HCT116 (cell line): ENCODE measurements around the gene RNF151. TPM values are rescaled to one million over a fixed set of nuclear protein-coding genes. Genes with fewer than 3 reads are reported as not detected.

ENCODE experiments used
- ATAC-seq: fragments of 200-7000 bp; cut with Tn5 transposase; 2 replicates; pipeline ENCODE4 v1.9.1; 2020; ENCODE audit warnings: mild to moderate bottlenecking, moderate library complexity
- BruUV-seq: library from RNA; stranded (reverse); fragments of 400-500 nt; replicated peaks from 2 replicates; lab custom pipeline; 2021; lab: Mats Ljungman, UMichigan
- CTCF ChIA-PET: fragments of 300-600 bp; sonication (Branson Sonifier 250); formaldehyde crosslinking; loops from one replicate; lab custom pipeline; 2021; ENCODE audit warnings: antibody characterized with exemption; lab: Charles Lee
- POLR2A ChIA-PET: fragments of 300-600, 350-600 bp; sonication (Branson Sonifier 250); formaldehyde crosslinking; loops from one replicate; lab custom pipeline; 2021; ENCODE audit warnings: antibody characterized with exemption; lab: Charles Lee
- RAD21 ChIA-PET, 2 experiments: fragments of 300-600 bp; sonication (Branson Sonifier 250); formaldehyde crosslinking; loops; one replicate each; lab custom pipeline; 2023; ENCODE audit warnings: low total read pairs in 2 of 2; ENCODE audit not compliant: uncharacterized antibody in 2 of 2, unreplicated experiment in 2 of 2, low non-redundant PET in 1 of 2; lab: Charles Lee
- DNase-seq: peaks from one replicate; pipeline ENCODE4 v3.0.0-alpha.2; 2010; ENCODE audit warnings: low read depth, low spot score
- H2AFZ ChIP-seq: fragments of 200-600 bp; shearing (Covaris generic), sonication (generic); 2 replicates; pipeline ENCODE4 v1.6.1; 2017; ENCODE audit warnings: low read depth, mixed run types, mixed read lengths, antibody characterized with exemption, low read length; ENCODE audit not compliant: poor library complexity, severe bottlenecking
- H3K27ac ChIP-seq: 2 replicates; pipeline ENCODE4 v1.5.1; 2012; ENCODE audit warnings: low read depth, low read length
- H3K27me3 ChIP-seq: fragments of 200-600 bp; sonication (generic); 2 replicates; pipeline ENCODE4 v1.6.1; 2016; ENCODE audit warnings: mixed run types, low read length, mixed read lengths; ENCODE audit not compliant: insufficient read depth
- H3K36me3 ChIP-seq, 2 experiments: fragments of 200-500 bp in 1 of 2; fragments of 200-600 bp in 1 of 2; sonication (Bioruptor generic) in 1 of 2; sonication (generic) in 1 of 2; 2 replicates each; pipeline versions ENCODE4 v1.5.1 to v1.6.1; 2014 to 2016; ENCODE audit warnings: low read length in 2 of 2, inconsistent platforms in 1 of 2, mixed read lengths in 1 of 2, mixed run types in 1 of 2; ENCODE audit not compliant: insufficient read depth in 2 of 2, control insufficient read depth in 1 of 2
- H3K4me1 ChIP-seq, 2 experiments: fragments of 200-600 bp in 1 of 2; sonication (generic) in 1 of 2; 2 replicates each; pipeline versions ENCODE4 v1.5.1 to v1.6.1; 2012 to 2017; ENCODE audit warnings: low read length in 2 of 2, inconsistent platforms in 1 of 2, mild to moderate bottlenecking in 1 of 2, mixed read lengths in 1 of 2, mixed run types in 1 of 2, moderate library complexity in 1 of 2; ENCODE audit not compliant: insufficient read depth in 2 of 2, control insufficient read depth in 1 of 2
- H3K4me2 ChIP-seq: fragments of 200-600 bp; sonication (generic); 2 replicates; pipeline ENCODE4 v1.6.1; 2017; ENCODE audit warnings: mixed run types, low read length, mixed read lengths
- H3K4me3 ChIP-seq, 2 experiments: fragments of 200-600 bp in 1 of 2; sonication (generic) in 1 of 2; replicated peaks in 1 of 2; 2 replicates each; pipeline ENCODE4 v1.5.1; 2011 to 2016; ENCODE audit warnings: low read length in 2 of 2, control low read depth in 1 of 2, low read depth in 1 of 2, mild to moderate bottlenecking in 1 of 2, mixed read lengths in 1 of 2, mixed run types in 1 of 2
- H3K79me2 ChIP-seq: fragments of 200-600 bp; sonication (generic); 2 replicates; pipeline ENCODE4 v1.6.1; 2017; ENCODE audit warnings: mild to moderate bottlenecking, mixed run types, low read length, moderate library complexity, mixed read lengths; ENCODE audit not compliant: insufficient read depth
- H3K9ac ChIP-seq: fragments of 200-600 bp; sonication (generic); 2 replicates; pipeline ENCODE4 v1.6.1; 2016; ENCODE audit warnings: low read length, mixed read lengths
- H3K9me2 ChIP-seq: fragments of 200-600 bp; sonication (generic), shearing (Covaris generic); 2 replicates; pipeline ENCODE4 v1.6.1; 2017; ENCODE audit warnings: mixed run types, mild to moderate bottlenecking, moderate library complexity; ENCODE audit not compliant: insufficient read depth
- H3K9me3 ChIP-seq, 2 experiments: fragments of 200-500 bp in 1 of 2; fragments of 200-600 bp in 1 of 2; sonication (Bioruptor generic) in 1 of 2; sonication (generic) in 1 of 2; 2 replicates each; pipeline ENCODE4 v1.6.1; 2014 to 2017; ENCODE audit warnings: low read length in 2 of 2, mixed read lengths in 2 of 2, inconsistent platforms in 1 of 2, low read depth in 1 of 2, mild to moderate bottlenecking in 1 of 2, mixed run types in 1 of 2, moderate library complexity in 1 of 2; ENCODE audit not compliant: control insufficient read depth in 1 of 2, insufficient read depth in 1 of 2
- H4K20me1 ChIP-seq: fragments of 200-600 bp; sonication (generic), shearing (Covaris generic); 2 replicates; pipeline ENCODE4 v1.6.1; 2017; ENCODE audit warnings: mixed run types, mild to moderate bottlenecking, moderate library complexity; ENCODE audit not compliant: insufficient read depth
- ATF3 ChIP-seq: IDR thresholded peaks from 2 replicates; pipeline ENCODE4 v1.6.1; 2012
- CBX3 ChIP-seq: IDR thresholded peaks from 2 replicates; pipeline ENCODE4 v1.6.1; 2012; ENCODE audit warnings: low read depth
- CEBPB ChIP-seq: IDR thresholded peaks from 2 replicates; pipeline ENCODE4 v1.6.1; 2012; ENCODE audit warnings: low read depth
- CTCF ChIP-seq, 3 experiments: fragments of 200-600 bp in 1 of 3; sonication (generic) in 1 of 3; IDR thresholded peaks in 2 of 3; conservative IDR thresholded peaks in 1 of 3; 2 replicates each; pipeline ENCODE4 v1.5.1; 2012 to 2017; ENCODE audit warnings: low read depth in 2 of 3, low read length in 2 of 3, antibody characterized with exemption in 1 of 3, borderline replicate concordance in 1 of 3, control low read depth in 1 of 3, mild to moderate bottlenecking in 1 of 3, mixed read lengths in 1 of 3, mixed run types in 1 of 3, moderate library complexity in 1 of 3; ENCODE audit not compliant: insufficient read depth in 1 of 3
- ELF1 ChIP-seq: IDR thresholded peaks from 2 replicates; pipeline ENCODE4 v1.6.1; 2012; ENCODE audit warnings: low read depth, borderline replicate concordance
- EZH2 ChIP-seq: fragments of 200-600 bp; sonication (generic); IDR thresholded peaks from 2 replicates; pipeline ENCODE4 v1.6.1; 2017; ENCODE audit warnings: antibody characterized with exemption, mixed run types
- FOSL1 ChIP-seq: IDR thresholded peaks from 2 replicates; pipeline ENCODE4 v1.6.1; 2012; ENCODE audit warnings: low read depth
- JUND ChIP-seq: IDR thresholded peaks from 2 replicates; pipeline ENCODE4 v1.6.1; 2012
- POLR2A ChIP-seq: IDR thresholded peaks from 2 replicates; pipeline ENCODE4 v1.7.0; 2011; ENCODE audit warnings: borderline replicate concordance; ENCODE audit not compliant: insufficient read depth, insufficient read length; ENCODE audit errors: extremely low read depth
- POLR2AphosphoS5 ChIP-seq: IDR thresholded peaks from 2 replicates; pipeline ENCODE4 v1.6.1; 2011; ENCODE audit warnings: mild to moderate bottlenecking, low read depth, low read length, moderate library complexity
- SIN3A ChIP-seq: IDR thresholded peaks from 2 replicates; pipeline ENCODE4 v1.6.1; 2012; ENCODE audit warnings: low read depth
- SP1 ChIP-seq: IDR thresholded peaks from 2 replicates; pipeline ENCODE4 v1.6.1; 2012; ENCODE audit warnings: low read depth
- SRF ChIP-seq: IDR thresholded peaks from 2 replicates; pipeline ENCODE4 v1.6.1; 2012; ENCODE audit warnings: low read depth
- TCF7L2 ChIP-seq: IDR thresholded peaks from 2 replicates; pipeline ENCODE4 v1.7.0; 2011; ENCODE audit warnings: borderline replicate concordance, inconsistent platforms; ENCODE audit not compliant: insufficient read depth, insufficient read length; ENCODE audit errors: extremely low read depth
- YY1 ChIP-seq: IDR thresholded peaks from 2 replicates; pipeline ENCODE4 v1.6.1; 2011; ENCODE audit warnings: low read length, low read depth, moderate library complexity, mild to moderate bottlenecking; ENCODE audit not compliant: insufficient replicate concordance; ENCODE audit errors: extremely low read depth
- ZFX ChIP-seq: fragments of 450-650 bp; IDR thresholded peaks from 2 replicates; pipeline ENCODE4 v1.6.1; 2017
- ZNF274 ChIP-seq: fragments of 200-500 bp; sonication (Bioruptor generic); IDR thresholded peaks from 2 replicates; pipeline ENCODE4 v1.6.1; 2014; ENCODE audit warnings: mild to moderate bottlenecking, low read depth, low read length, inconsistent platforms
- intact Hi-C: fragments of 100-400 bp; cut with micrococcal nuclease; formaldehyde crosslinking; loops from 2 replicates; pipeline ENCODE4 v1.10.0; 2022
- total RNA-seq: library from RNA; stranded (reverse); gene quantifications from one replicate; pipeline ENCODE4 v1.2.1, GENCODE V29; 2021; ENCODE audit not compliant: unreplicated experiment
- TF ChIP-seq, protein P1 (sequence below): IDR thresholded peaks from 2 replicates; pipeline ENCODE4 v1.6.1; 2012; ENCODE audit warnings: low read depth
- TF ChIP-seq, protein P2 (sequence below): IDR thresholded peaks from 2 replicates; pipeline ENCODE4 v1.6.1; 2011; ENCODE audit warnings: mild to moderate bottlenecking, low read length, moderate library complexity; ENCODE audit not compliant: insufficient replicate concordance; ENCODE audit errors: extremely low read depth
- TF ChIP-seq, protein P3 (sequence below): IDR thresholded peaks from 2 replicates; pipeline ENCODE4 v1.6.1; 2012

The RNF151 gene
- total RNA-seq, 1 experiment from 2014 or later: 0.30 TPM

- Histone ChIP-seq H3K4me2 (no peak overlapping the region), H2AFZ (no peak overlapping the region), H3K9me3 (no peaks in the 10 kb centered on the region), H3K9me2 (no peaks in the 10 kb centered on the region), H4K20me1 (no peaks in the 10 kb centered on the region), H3K9ac (no peak overlapping the region), H3K27me3 (no peaks in the 10 kb centered on the region), H3K4me3 (no peak overlapping the region), H3K36me3 (no peaks in the 10 kb centered on the region), H3K4me1 (peaks cover 0 to 2% of the 10 kb centered on the region in 2 experiments; a peak in 3 of 4 replicates), H3K27ac (no peak overlapping the region; the same call in 1 of the 2 replicates), H3K79me2 (no peaks in the 10 kb centered on the region)
- no TSS peak for BruUV-seq
- ATAC-seq: peak; percentile 56
- DNase-seq: no peak
- TF ChIP-seq POLR2A (no peak), JUND (no peak), CEBPB (no peak), POLR2AphosphoS5 (no peak), ZFX (no peak), YY1 (no peak), TCF7L2 (no peak), CBX3 (no peak), FOSL1 (no peak), SP1 (no peak), EZH2 (no peak), ZNF274 (no peak), SRF (no peak), CTCF (IDR thresholded peaks at IDR 0.05 in 2 of 3, conservative IDR thresholded peaks at IDR 0.05 in 1 of 3; ENCODE audit: borderline replicate concordance in 1 of 3, insufficient read depth in 1 of 3, low read depth in 2 of 3, low read length in 2 of 3) (no peak), SIN3A (no peak), ATF3 (no peak), ELF1 (no peak)
- TF ChIP-seq, protein P1, sequence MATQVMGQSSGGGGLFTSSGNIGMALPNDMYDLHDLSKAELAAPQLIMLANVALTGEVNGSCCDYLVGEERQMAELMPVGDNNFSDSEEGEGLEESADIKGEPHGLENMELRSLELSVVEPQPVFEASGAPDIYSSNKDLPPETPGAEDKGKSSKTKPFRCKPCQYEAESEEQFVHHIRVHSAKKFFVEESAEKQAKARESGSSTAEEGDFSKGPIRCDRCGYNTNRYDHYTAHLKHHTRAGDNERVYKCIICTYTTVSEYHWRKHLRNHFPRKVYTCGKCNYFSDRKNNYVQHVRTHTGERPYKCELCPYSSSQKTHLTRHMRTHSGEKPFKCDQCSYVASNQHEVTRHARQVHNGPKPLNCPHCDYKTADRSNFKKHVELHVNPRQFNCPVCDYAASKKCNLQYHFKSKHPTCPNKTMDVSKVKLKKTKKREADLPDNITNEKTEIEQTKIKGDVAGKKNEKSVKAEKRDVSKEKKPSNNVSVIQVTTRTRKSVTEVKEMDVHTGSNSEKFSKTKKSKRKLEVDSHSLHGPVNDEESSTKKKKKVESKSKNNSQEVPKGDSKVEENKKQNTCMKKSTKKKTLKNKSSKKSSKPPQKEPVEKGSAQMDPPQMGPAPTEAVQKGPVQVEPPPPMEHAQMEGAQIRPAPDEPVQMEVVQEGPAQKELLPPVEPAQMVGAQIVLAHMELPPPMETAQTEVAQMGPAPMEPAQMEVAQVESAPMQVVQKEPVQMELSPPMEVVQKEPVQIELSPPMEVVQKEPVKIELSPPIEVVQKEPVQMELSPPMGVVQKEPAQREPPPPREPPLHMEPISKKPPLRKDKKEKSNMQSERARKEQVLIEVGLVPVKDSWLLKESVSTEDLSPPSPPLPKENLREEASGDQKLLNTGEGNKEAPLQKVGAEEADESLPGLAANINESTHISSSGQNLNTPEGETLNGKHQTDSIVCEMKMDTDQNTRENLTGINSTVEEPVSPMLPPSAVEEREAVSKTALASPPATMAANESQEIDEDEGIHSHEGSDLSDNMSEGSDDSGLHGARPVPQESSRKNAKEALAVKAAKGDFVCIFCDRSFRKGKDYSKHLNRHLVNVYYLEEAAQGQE: no peak
- TF ChIP-seq, protein P2, sequence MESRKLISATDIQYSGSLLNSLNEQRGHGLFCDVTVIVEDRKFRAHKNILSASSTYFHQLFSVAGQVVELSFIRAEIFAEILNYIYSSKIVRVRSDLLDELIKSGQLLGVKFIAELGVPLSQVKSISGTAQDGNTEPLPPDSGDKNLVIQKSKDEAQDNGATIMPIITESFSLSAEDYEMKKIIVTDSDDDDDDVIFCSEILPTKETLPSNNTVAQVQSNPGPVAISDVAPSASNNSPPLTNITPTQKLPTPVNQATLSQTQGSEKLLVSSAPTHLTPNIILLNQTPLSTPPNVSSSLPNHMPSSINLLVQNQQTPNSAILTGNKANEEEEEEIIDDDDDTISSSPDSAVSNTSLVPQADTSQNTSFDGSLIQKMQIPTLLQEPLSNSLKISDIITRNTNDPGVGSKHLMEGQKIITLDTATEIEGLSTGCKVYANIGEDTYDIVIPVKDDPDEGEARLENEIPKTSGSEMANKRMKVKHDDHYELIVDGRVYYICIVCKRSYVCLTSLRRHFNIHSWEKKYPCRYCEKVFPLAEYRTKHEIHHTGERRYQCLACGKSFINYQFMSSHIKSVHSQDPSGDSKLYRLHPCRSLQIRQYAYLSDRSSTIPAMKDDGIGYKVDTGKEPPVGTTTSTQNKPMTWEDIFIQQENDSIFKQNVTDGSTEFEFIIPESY: no peak
- TF ChIP-seq, protein P3, sequence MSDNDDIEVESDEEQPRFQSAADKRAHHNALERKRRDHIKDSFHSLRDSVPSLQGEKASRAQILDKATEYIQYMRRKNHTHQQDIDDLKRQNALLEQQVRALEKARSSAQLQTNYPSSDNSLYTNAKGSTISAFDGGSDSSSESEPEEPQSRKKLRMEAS: no peak
- CTCF ChIA-PET: interaction anchor here (0.6 kb wide), 1 partner anchor 137 kb away, joined by 3 read pairs; no protein-coding TSS in a partner anchor
- RAD21 ChIA-PET: no interaction called here
- intact Hi-C loops: no loop called here
- POLR2A ChIA-PET: interaction anchor here (1.1 kb wide), 1 partner anchor 15 kb away, joined by 4 read pairs; the partner anchor contains the start of gene RPS2
Observed at GRCh38 chr16:1950047-1950446, 16.6 kb upstream of the RNF151 start.
